Loucy (cell line): ENCODE measurements around the gene PYY.

Source experiments
- CTCF ChIP-seq: fragments of 200-600 bp; sonication (generic); conservative IDR thresholded peaks from 2 replicates; pipeline ENCODE4 v1.5.1; 2014; ENCODE audit warnings: mild to moderate bottlenecking, antibody characterized with exemption, low read length
- EZH2phosphoT487 ChIP-seq: fragments of 200-600 bp; IDR thresholded peaks from 2 replicates; pipeline ENCODE4 v1.6.1; 2018; ENCODE audit warnings: antibody characterized with exemption, mild to moderate bottlenecking, moderate library complexity, borderline replicate concordance

GRCh38 chr17:43906951-43907424, 46.8 kb downstream of the PYY start:
- TF ChIP-seq CTCF: no peak
- no peak for TF ChIP-seq EZH2phosphoT487
